GM18951 (cell line): Measurements from ENCODE around the gene KRTAP10-1.
"Not testable (repeated sequence)": the region's sequence is repeated elsewhere in the genome, so short reads cannot be mapped to it uniquely, and the experiment has no call there.

Experiments used
- POLR2A ChIP-seq: IDR thresholded peaks from 4 replicates; pipeline ENCODE4 v1.6.1; 2011; ENCODE audit warnings: mild to moderate bottlenecking; ENCODE audit not compliant: insufficient read length, insufficient read depth; ENCODE audit errors: extremely low read depth
- in situ Hi-C: fragments of 300-500 bp; cut with MboI; formaldehyde crosslinking; loops from one replicate; pipeline ENCODE4 v1.12.0; 2022; ENCODE audit warnings: low sequenced_read_pairs, mixed read lengths, inconsistent platforms; ENCODE audit not compliant: unreplicated experiment

The KRTAP10-1 gene, protein sequence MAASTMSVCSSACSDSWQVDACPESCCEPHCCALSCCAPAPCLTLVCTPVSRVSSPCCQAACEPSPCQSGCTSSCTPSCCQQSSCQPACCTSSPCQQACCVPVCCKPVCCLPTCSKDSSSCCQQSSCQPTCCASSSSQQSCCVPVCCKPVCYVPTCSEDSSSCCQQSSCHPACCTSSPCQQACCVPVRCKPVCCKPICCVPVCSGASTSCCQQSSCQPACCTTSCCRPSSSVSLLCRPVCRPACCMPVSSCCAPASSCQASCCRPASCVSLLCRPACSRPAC

DNA sequence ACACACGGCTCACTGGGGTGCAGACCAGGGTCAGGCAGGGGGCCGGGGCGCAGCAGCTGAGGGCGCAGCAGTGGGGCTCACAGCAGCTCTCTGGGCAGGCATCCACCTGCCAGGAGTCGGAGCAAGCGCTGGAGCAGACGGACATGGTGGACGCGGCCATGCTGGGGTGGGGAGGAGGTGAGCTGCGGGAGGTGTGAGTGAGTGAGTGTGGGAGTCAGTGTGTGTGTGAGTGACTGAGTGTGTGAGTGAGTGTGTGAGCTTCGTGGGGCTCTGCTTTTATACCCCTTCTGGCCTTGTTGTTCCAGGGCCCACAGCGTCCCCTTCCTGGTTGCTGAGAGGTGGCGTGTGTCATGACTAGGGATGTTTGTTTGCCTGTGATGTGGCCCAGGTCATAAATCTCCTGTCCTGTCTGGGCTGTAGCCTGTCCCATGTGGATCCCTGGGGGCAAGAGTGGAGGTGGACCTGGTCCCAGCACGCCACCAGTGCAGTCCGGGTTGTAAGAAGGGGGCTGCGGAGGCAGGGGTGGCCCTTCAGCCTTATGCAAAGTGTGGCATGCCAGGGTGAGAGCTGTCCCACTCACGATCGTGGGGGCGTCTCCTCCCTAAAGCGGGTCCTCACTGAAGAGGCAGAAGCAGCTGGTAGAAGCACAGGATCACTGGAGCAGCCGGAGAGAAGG, at the start of gene KRTAP10-1:
TSS of gene KRTAP10-1 (minus strand) at position 205 of the 676 bp plus-strand sequence. CDS start at position 160, 45 bp downstream.
- TF ChIP-seq POLR2A, result no peak
- in situ Hi-C loops, result no loop called here

DNA sequence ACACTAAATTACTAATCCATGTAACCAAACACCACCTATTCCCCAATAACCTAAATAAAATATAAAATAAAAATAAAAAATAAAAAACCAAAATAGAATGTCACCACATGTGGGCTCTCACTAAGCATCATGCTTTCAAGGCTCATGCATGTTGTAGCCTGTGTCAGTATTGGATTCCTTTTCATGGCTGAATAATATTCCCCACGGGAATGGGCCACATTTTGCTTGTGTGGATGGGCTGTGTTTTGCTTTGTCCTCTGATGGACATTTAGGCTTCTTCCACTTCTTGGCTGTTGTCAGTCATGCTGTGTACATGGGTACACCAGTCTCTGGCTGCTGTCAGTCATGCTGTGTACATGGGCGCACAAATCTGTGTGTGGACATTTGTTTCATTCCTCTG, 49.1 kb upstream of the KRTAP10-1 start:
- in situ Hi-C loops, result no loop called here
- TF ChIP-seq POLR2A, result no peak

DNA sequence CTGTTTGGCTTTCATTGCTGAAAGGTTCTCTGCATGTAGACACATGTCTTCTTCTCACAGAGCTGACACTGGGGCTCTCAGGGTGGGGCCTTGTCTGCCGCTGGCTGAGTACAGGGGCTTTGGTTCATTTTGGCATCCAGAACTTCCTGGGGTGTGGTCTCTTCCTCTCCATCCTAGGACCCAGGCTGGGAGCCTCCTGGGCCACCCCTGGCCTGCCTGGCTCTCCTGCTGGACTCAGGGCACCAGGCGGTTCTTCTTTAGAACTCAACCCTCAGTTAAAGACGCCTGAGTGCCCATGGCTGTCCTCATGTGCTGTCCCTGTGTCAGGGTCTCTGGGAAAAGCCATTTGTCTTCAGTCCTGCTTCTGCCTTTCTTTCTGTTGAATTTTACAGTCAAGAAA, 45.9 kb upstream of the KRTAP10-1 start:
- no peak for TF ChIP-seq POLR2A
- in situ Hi-C loops, result no loop called here

DNA sequence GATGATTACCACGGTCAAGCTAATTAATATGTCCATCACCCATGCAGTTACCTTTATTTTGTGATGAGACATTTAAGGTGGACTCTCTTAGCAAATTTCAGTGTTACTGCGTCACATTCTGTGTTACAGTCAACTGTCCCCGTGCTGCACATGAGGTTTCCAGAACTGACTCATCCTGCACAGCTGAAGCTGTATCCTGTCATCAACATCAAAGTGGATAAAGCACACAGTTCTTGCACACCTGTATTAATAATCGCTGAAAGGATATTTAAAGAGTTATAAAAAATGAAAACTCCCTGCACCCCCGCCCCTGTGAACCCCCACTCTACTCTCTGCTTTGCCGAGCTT, 43.8 kb upstream of the KRTAP10-1 start:
- in situ Hi-C loops, result no loop called here
- no peak for TF ChIP-seq POLR2A

DNA sequence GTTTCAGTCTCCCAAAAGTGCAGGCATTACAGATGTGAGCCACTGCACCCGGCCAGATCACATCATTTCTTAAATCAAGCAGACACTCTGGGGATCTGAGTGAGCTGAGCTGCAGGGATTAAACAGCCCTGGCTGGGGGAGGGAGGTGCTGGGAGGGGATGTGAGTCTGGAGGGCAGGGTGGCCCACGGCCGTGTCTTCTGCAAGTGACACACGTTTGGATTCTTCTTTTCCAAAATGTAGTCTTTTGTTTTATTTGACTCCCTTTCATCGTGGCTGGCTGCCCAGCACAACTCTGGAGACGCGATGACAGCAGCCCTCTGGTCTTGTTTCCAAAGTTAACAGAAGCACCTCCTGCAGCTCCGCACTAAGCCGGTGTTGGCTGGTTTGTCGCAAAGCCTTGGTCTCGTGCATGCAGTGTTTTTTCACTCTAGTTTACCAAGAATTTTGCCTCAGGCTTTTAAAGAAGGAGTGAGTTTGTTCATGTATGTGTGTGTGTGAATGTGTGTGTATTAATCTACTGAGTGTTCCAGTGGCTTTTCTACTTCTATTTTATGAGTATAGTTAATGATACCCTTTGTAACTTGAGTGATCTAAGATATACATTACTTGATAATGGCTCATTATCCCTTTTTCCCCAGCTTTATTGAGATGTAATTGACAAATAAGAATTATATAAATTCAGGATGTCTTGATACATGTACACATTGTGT, 43.2 kb upstream of the KRTAP10-1 start:
- no peak for TF ChIP-seq POLR2A
- in situ Hi-C loops, result no loop called here

DNA sequence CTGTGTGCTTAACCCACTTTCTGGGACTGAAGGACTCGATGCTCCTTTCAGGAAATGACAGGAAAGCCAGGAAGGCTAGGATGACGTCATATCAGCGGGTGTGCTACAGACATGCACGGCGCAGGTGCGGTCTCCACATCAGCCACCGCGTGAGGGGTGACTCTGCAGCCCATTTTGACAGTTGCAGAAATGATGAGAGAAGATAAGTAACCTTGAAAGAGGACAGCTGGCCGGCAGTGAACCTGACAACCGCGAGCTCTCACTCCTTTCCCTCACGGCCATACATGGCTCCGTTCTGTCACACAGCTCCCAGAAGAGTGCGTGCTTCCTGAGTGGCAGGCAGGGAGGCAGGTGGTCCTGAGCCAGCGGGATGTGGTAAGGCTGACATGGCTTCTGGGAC, 42.1 kb upstream of the KRTAP10-1 start:
- in situ Hi-C loops, result no loop called here

DNA sequence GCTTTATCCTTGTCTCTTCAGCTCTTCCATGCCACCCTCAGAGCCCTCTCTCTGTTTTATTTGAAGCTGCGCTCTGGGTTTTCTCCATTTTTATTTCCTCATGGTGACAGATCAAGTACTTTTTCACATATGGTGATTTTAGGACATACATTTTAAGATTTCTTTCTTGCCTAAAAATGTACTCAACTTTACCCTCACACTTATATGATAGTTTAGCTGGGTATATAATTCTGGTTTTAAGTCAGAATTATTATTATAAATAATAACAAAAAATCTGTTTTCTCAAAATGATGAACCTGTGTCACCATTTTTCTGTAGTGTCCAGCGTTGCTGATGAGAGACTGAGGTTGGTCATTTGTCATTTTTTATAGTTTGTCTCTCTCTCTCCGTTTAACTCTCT, 41.2 kb upstream of the KRTAP10-1 start:
- TF ChIP-seq POLR2A, result no peak
- in situ Hi-C loops, result no loop called here

More for the DNA sequence above, 42.1 kb upstream of the KRTAP10-1 start:
- no peak for TF ChIP-seq POLR2A

DNA sequence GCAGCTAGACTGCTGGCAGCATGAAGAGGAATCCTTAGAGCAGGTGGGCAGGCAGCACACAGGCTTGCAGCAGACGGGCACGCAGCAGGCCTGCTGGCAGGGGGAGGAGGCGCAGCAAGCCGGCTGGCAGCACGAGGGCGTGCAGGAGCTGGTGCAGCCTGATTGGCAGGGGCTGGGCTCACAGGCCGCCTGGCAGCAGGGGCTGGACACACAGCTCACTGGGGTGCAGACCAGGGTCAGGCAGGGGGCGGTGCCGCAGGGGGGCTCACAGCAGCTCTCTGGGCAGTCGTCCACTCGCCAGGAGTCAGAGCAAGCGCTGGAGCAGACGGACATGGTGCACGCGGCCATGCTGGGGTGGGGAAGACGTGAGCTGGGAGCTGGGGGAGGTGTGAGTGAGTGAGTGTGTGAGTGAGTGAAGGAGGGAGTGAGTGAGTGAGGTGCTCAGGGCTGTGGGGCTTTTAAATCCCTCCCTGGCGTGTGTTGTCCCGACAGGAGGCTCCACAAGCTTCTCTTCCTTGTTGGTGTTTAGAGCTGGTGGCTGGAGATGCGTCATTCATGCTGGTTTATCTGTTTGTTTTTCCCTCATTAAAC, 40.3 kb upstream of the KRTAP10-1 start, which contains the start of gene KRTAP10-5:
TSS of gene KRTAP10-5 (minus strand) at position 374 of the 591 bp plus-strand sequence. CDS start at position 348, 26 bp downstream.
- in situ Hi-C loops, result not testable (repeated sequence)

DNA sequence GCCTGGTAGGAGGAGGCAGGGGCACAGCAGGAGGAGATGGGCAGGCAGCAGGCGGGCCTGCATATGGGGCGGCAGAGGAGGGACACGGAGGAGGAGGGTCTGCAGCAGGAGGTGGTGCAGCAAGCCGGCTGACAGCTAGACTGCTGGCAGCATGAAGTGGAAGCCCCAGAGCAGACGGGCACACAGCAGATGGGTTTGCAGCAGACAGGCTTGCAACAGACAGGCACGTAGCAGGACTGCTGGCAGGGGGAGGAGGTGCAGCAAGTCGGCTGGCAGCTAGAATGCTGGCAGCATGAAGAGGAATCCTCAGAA, 39.8 kb upstream of the KRTAP10-1 start:
- in situ Hi-C loops, result no loop called here
- no peak for TF ChIP-seq POLR2A

DNA sequence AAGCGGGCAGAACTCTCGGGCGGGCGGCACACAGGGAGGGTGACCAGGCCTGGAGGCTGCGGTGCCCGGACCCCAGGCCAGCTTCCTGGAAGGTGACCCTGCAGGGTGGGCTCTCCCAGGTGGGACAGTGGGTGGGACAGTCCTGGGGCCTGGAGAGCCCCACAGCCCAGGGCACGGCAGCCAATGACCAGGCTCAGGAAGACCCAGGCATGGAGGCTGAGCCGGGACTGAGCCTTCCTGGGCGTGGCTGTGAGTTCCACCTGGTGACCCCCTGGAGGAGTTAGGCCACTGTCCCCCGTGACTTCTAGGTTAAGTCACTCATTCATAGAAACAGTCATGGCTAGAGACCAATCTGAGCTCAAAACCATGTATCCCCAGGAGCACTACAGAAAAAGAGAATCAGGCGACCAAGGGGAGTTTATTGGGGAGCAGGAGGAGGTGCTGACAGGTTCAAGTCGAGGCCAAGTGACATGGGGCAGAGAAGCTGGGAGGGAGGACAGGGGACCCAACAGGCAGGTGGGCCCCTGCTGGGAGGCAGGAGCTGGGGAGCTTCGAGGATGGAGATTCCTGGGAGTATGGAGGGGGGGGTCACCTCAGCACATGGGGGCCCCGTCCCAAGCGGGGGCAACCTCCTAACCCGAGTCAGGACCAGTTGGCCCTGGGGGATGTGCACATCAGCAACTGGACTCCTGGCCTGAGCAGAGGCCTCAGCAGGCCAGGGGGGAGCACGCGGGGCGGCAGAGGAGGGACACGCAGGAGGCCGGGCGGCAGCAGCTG, 39.2 kb upstream of the KRTAP10-1 start:
- TF ChIP-seq POLR2A, result no peak
- in situ Hi-C loops, result no loop called here

DNA sequence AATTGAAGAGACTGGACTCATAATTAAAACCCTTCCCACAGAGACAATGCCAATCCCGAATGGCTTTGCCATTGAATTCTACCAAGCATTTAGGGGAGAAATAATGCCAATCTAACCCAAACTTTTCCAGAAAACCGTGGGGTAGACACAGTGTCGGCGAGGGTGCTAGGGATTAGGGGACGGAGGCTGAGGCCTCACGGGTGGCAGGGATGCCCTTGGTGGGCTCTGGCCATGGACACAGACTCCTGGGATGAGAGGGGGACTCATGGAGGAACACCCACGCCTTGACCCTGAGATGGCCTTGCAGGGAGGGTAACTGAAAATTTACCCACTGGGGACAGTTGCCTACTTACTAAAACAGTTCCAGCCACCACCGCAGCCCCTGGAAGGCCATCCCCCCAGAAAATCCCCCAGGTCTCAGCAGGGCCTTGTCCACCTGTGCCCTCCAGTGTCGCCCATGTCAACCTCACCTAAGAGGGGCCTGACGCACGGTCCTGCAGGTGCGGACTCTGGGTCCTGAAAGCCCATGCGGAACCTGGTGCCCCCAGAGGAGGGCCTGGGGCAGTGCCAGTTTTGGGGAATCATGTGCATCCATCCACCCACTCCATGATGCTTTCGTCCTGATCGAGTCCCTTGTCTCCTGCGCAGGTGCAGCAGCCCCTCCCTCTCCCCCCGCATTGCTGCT, 38.5 kb upstream of the KRTAP10-1 start:
- in situ Hi-C loops, result no loop called here
- TF ChIP-seq POLR2A, result no peak

DNA sequence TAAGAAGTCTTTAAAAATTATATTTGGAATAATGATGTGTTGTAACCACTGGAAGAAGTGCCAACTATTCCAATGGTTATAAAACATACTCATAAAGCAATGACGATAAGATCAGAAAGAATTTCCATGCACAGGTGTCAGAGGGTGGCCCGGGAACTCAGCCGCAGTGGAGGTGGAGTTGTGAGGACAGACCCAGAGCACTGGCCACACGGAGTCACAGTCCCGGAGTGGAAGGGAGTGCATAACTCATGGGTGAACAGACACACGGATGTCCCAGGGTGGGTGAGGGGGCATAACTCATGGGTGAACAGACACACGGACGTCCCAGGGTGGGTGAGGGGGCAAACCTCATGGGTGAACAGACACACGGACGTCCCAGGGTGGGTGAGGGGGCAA, 36.0 kb upstream of the KRTAP10-1 start:
- in situ Hi-C loops, result no loop called here
- TF ChIP-seq POLR2A, result no peak
